GM23338 (cell line): Measurements from ENCODE around the gene TSHZ2. TPM values are rescaled to one million over a fixed set of nuclear protein-coding genes. Genes with fewer than 3 reads are reported as not detected.

ENCODE experiments used
- ATAC-seq: fragments of 200-7000 bp; cut with Tn5 transposase; 3 replicates; pipeline ENCODE4 v1.9.1; 2020
- DNase-seq: peaks from one replicate; pipeline ENCODE4 v3.0.0-alpha.2; 2015; ENCODE audit warnings: low spot score
- H2AFZ ChIP-seq: fragments of 200-600 bp; sonication (generic); 2 replicates; pipeline ENCODE4 v1.8.0; 2016; ENCODE audit warnings: antibody characterized with exemption, mild to moderate bottlenecking, moderate library complexity
- H3F3A ChIP-seq: fragments of 200-600 bp; sonication (generic); replicated peaks from 2 replicates; pipeline ENCODE4 v1.8.0; 2017; ENCODE audit warnings: antibody characterized with exemption, mixed run types, low read depth
- H3K27ac ChIP-seq: fragments of 200-600 bp; sonication (generic); 2 replicates; pipeline ENCODE4 v1.6.1; 2016; ENCODE audit warnings: low read depth
- H3K27me3 ChIP-seq: fragments of 200-600 bp; sonication (generic); 2 replicates; pipeline ENCODE4 v1.8.0; 2016; ENCODE audit warnings: mild to moderate bottlenecking, mixed run types, moderate library complexity; ENCODE audit not compliant: insufficient read depth
- H3K36me3 ChIP-seq: fragments of 200-600 bp; sonication (generic); 2 replicates; pipeline ENCODE4 v1.8.0; 2016; ENCODE audit warnings: mild to moderate bottlenecking; ENCODE audit not compliant: insufficient read depth
- H3K4me1 ChIP-seq: fragments of 200-600 bp; sonication (generic); 2 replicates; pipeline ENCODE4 v1.8.0; 2016; ENCODE audit warnings: mild to moderate bottlenecking, moderate library complexity; ENCODE audit not compliant: insufficient read depth
- H3K4me2 ChIP-seq: fragments of 200-600 bp; sonication (generic); 2 replicates; pipeline ENCODE4 v1.7.1; 2017; ENCODE audit warnings: mixed run types
- H3K4me3 ChIP-seq: fragments of 200-600 bp; sonication (generic); 2 replicates; pipeline ENCODE4 v1.6.1; 2016; ENCODE audit warnings: mixed run types
- H3K79me2 ChIP-seq: fragments of 200-600 bp; sonication (generic); replicated peaks from 2 replicates; pipeline ENCODE4 v1.8.0; 2017; ENCODE audit warnings: mild to moderate bottlenecking; ENCODE audit not compliant: insufficient read depth
- H3K9me2 ChIP-seq: fragments of 200-600 bp; sonication (generic); 2 replicates; pipeline ENCODE4 v1.8.0; 2017; ENCODE audit not compliant: insufficient read depth
- H4K20me1 ChIP-seq: fragments of 200-600 bp; sonication (generic); replicated peaks from 2 replicates; pipeline ENCODE4 v1.8.0; 2017; ENCODE audit warnings: mild to moderate bottlenecking; ENCODE audit not compliant: insufficient read depth
- H3K27ac Mint-ChIP-seq: 2 replicates; pipeline ENCODE4 v1.8.0; 2020; ENCODE audit warnings: inconsistent platforms, mild to moderate bottlenecking, moderate library complexity, mixed read lengths
- H3K27me3 Mint-ChIP-seq: 3 replicates; pipeline ENCODE4 v1.8.0; 2022; ENCODE audit warnings: low read depth, mild to moderate bottlenecking, moderate library complexity, mixed read lengths, inconsistent platforms; ENCODE audit not compliant: insufficient read depth, poor library complexity
- H3K36me3 Mint-ChIP-seq: 3 replicates; pipeline ENCODE4 v1.8.0; 2021; ENCODE audit warnings: low read depth, mild to moderate bottlenecking, inconsistent platforms, moderate library complexity, mixed read lengths
- H3K4me1 Mint-ChIP-seq: 3 replicates; pipeline ENCODE4 v1.8.0; 2020; ENCODE audit warnings: mild to moderate bottlenecking, inconsistent platforms, mixed read lengths
- H3K4me3 Mint-ChIP-seq: 3 replicates; pipeline ENCODE4 v1.8.0; 2021; ENCODE audit warnings: moderate library complexity, mild to moderate bottlenecking, inconsistent platforms, mixed read lengths
- H3K9me3 Mint-ChIP-seq: 3 replicates; pipeline ENCODE4 v1.8.0; 2020; ENCODE audit warnings: moderate library complexity, mild to moderate bottlenecking, inconsistent platforms, mixed read lengths
- CREB1 ChIP-seq: fragments of 250-450 bp; sonication (Bioruptor Pico); IDR thresholded peaks from 2 replicates; pipeline ENCODE4 v1.5.0; 2020; ENCODE audit warnings: low read depth, mild to moderate bottlenecking, moderate library complexity
- ETS1 ChIP-seq: IDR thresholded peaks from 2 replicates; pipeline ENCODE4 v1.6.1; 2016; ENCODE audit warnings: antibody characterized with exemption
- EZH2 ChIP-seq: fragments of 200-600 bp; sonication (generic); IDR thresholded peaks from one replicate; pipeline ENCODE4 v1.8.0; 2017; ENCODE audit warnings: antibody characterized with exemption, mild to moderate bottlenecking, low read depth; ENCODE audit not compliant: unreplicated experiment
- EZH2phosphoT487 ChIP-seq: fragments of 200-600 bp; sonication (generic); IDR thresholded peaks from one replicate; pipeline ENCODE4 v1.8.1; 2018; ENCODE audit warnings: antibody characterized with exemption; ENCODE audit not compliant: unreplicated experiment
- JUNB ChIP-seq: IDR thresholded peaks from one replicate; pipeline ENCODE4 v1.6.1; 2016; ENCODE audit warnings: antibody characterized with exemption; ENCODE audit not compliant: unreplicated experiment
- NANOG ChIP-seq: IDR thresholded peaks from 2 replicates; pipeline ENCODE4 v1.6.1; 2016; ENCODE audit warnings: antibody characterized with exemption, borderline replicate concordance
- POLR2AphosphoS5 ChIP-seq: IDR thresholded peaks from 2 replicates; pipeline ENCODE4 v1.6.1; 2016; ENCODE audit warnings: antibody characterized with exemption, low read depth
- STAT1 ChIP-seq: IDR thresholded peaks from one replicate; pipeline ENCODE4 v1.6.1; 2016; ENCODE audit warnings: antibody characterized with exemption; ENCODE audit not compliant: unreplicated experiment
- ZNF331 ChIP-seq: fragments of 250-450 bp; sonication (Bioruptor Pico); IDR thresholded peaks from 2 replicates; pipeline ENCODE4 v1.5.0; 2020; ENCODE audit warnings: low read depth, mild to moderate bottlenecking, moderate library complexity
- polyA plus RNA-seq: library from polyadenylated mRNA; unstranded; fragments of >200 nt; fragmentation: Nextera tagmentation; extraction: Ambion mirVana; gene quantifications from 2 replicates; pipeline ENCODE4 v1.2.1, GENCODE V29; 2016
- total RNA-seq: library from RNA; depleted of rRNA; stranded (reverse); fragments of >200 nt; shearing (Covaris generic); gene quantifications from 2 replicates; pipeline ENCODE4 v1.2.3, GENCODE V29; 2014
- TF ChIP-seq, protein P1 (sequence below): fragments of 250-450 bp; sonication (Bioruptor Pico); IDR thresholded peaks from 2 replicates; pipeline ENCODE4 v1.5.0; 2020; ENCODE audit warnings: mild to moderate bottlenecking, moderate library complexity
- TF ChIP-seq, protein P2 (sequence below): IDR thresholded peaks from one replicate; pipeline ENCODE4 v1.6.1; 2018; ENCODE audit warnings: antibody characterized with exemption; ENCODE audit not compliant: unreplicated experiment

The TSHZ2 gene
- total and polyA plus RNA-seq, 2 experiments from 2014 or later: 0.49 to 1.3 TPM

- Mint-ChIP-seq H3K4me3 (no peak overlapping the region), H3K27me3 (peaks cover 2% of the 10 kb centered on the region), H3K4me1 (peaks cover 9% of the 10 kb centered on the region), H3K27ac (no peak overlapping the region), H3K9me3 (no peaks in the 10 kb centered on the region), H3K36me3 (no peaks in the 10 kb centered on the region)
- Histone ChIP-seq H3K36me3 (no peaks in the 10 kb centered on the region), H3K27me3 (no peaks in the 10 kb centered on the region), H3K27ac (no peak overlapping the region), H3K4me2 (no peak overlapping the region), H2AFZ (no peak overlapping the region), H3K4me3 (no peak overlapping the region), H4K20me1 (no peaks in the 10 kb centered on the region), H3K79me2 (no peaks in the 10 kb centered on the region), H3F3A (no peaks in the 10 kb centered on the region), H3K4me1 (0 out of 2 replicates have a peak, but pooled peaks cover 5% of the 10 kb centered on the region), H3K9me2 (no peaks in the 10 kb centered on the region)
- DNase-seq (no peak), ATAC-seq (no peak)
- TF ChIP-seq POLR2AphosphoS5 (no peak), EZH2phosphoT487 (no peak), JUNB (no peak)
Observed at GRCh38 chr20:53179749-53180148, 207.6 kb downstream of the TSHZ2 start.

DNA sequence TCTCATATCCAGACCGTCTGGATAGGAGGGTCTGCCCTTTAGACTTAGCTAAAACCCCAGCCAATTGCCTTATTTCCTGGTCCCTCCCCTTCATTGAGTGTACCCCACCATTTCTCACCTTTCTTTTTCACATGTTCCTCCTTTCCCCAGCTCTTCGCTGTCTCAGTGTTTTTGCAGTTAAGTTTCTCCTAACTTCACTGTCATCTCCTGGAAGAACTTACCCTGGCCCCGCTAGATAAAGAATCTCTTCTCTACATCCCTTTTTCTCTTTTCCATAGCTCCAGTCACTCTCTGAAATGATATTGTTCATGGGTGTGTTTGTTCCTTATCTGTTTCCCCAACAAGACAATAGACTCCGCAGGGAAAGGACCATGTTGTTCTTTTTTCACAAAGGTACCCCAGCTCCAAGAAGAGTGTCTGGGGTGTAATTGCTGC lies 208.8 kb downstream of the TSHZ2 start:
- Histone ChIP-seq H3K4me2 (no peak overlapping the region), H3K4me1 (0 out of 2 replicates have a peak, but pooled peaks cover 1% of the 10 kb centered on the region), H3K9me2 (no peaks in the 10 kb centered on the region), H3K36me3 (no peaks in the 10 kb centered on the region), H3K27me3 (no peaks in the 10 kb centered on the region), H3F3A (no peaks in the 10 kb centered on the region), H3K27ac (no peak overlapping the region), H3K79me2 (no peaks in the 10 kb centered on the region), H4K20me1 (no peaks in the 10 kb centered on the region), H3K4me3 (no peak overlapping the region), H2AFZ (no peak overlapping the region)
- H3K4me1 Mint-ChIP-seq: peaks cover 5% of the 10 kb centered on the region
- H3K4me3 Mint-ChIP-seq: no peak overlapping the region
- no peak for ATAC-seq
- no peak for DNase-seq
- H3K27ac Mint-ChIP-seq: no peak overlapping the region; the same call in 1 of the 2 replicates
- no peaks in the 10 kb centered on the region for H3K36me3 Mint-ChIP-seq
- peaks cover 2% of the 10 kb centered on the region for H3K27me3 Mint-ChIP-seq
- no peaks in the 10 kb centered on the region for H3K9me3 Mint-ChIP-seq
- TF ChIP-seq, protein P1, sequence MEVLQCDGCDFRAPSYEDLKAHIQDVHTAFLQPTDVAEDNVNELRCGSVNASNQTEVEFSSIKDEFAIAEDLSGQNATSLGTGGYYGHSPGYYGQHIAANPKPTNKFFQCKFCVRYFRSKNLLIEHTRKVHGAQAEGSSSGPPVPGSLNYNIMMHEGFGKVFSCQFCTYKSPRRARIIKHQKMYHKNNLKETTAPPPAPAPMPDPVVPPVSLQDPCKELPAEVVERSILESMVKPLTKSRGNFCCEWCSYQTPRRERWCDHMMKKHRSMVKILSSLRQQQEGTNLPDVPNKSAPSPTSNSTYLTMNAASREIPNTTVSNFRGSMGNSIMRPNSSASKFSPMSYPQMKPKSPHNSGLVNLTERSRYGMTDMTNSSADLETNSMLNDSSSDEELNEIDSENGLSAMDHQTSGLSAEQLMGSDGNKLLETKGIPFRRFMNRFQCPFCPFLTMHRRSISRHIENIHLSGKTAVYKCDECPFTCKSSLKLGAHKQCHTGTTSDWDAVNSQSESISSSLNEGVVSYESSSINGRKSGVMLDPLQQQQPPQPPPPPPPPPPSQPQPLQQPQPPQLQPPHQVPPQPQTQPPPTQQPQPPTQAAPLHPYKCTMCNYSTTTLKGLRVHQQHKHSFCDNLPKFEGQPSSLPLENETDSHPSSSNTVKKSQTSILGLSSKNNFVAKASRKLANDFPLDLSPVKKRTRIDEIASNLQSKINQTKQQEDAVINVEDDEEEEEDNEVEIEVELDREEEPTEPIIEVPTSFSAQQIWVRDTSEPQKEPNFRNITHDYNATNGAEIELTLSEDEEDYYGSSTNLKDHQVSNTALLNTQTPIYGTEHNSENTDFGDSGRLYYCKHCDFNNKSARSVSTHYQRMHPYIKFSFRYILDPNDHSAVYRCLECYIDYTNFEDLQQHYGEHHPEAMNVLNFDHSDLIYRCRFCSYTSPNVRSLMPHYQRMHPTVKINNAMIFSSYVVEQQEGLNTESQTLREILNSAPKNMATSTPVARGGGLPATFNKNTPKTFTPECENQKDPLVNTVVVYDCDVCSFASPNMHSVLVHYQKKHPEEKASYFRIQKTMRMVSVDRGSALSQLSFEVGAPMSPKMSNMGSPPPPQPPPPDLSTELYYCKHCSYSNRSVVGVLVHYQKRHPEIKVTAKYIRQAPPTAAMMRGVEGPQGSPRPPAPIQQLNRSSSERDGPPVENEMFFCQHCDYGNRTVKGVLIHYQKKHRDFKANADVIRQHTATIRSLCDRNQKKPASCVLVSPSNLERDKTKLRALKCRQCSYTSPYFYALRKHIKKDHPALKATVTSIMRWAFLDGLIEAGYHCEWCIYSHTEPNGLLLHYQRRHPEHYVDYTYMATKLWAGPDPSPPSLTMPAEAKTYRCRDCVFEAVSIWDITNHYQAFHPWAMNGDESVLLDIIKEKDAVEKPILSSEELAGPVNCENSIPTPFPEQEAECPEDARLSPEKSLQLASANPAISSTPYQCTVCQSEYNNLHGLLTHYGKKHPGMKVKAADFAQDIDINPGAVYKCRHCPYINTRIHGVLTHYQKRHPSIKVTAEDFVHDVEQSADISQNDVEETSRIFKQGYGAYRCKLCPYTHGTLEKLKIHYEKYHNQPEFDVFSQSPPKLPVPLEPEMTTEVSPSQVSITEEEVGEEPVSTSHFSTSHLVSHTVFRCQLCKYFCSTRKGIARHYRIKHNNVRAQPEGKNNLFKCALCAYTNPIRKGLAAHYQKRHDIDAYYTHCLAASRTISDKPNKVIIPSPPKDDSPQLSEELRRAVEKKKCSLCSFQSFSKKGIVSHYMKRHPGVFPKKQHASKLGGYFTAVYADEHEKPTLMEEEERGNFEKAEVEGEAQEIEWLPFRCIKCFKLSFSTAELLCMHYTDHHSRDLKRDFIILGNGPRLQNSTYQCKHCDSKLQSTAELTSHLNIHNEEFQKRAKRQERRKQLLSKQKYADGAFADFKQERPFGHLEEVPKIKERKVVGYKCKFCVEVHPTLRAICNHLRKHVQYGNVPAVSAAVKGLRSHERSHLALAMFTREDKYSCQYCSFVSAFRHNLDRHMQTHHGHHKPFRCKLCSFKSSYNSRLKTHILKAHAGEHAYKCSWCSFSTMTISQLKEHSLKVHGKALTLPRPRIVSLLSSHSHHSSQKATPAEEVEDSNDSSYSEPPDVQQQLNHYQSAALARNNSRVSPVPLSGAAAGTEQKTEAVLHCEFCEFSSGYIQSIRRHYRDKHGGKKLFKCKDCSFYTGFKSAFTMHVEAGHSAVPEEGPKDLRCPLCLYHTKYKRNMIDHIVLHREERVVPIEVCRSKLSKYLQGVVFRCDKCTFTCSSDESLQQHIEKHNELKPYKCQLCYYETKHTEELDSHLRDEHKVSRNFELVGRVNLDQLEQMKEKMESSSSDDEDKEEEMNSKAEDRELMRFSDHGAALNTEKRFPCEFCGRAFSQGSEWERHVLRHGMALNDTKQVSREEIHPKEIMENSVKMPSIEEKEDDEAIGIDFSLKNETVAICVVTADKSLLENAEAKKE: no peak
- TF ChIP-seq EZH2phosphoT487 (no peak), NANOG (no peak), STAT1 (no peak), ETS1 (no peak), CREB1 (CRISPR knock-in tag) (no peak), JUNB (no peak), EZH2 (no peak), POLR2AphosphoS5 (no peak), ZNF331 (CRISPR knock-in tag) (no peak)
- TF ChIP-seq, protein P2, sequence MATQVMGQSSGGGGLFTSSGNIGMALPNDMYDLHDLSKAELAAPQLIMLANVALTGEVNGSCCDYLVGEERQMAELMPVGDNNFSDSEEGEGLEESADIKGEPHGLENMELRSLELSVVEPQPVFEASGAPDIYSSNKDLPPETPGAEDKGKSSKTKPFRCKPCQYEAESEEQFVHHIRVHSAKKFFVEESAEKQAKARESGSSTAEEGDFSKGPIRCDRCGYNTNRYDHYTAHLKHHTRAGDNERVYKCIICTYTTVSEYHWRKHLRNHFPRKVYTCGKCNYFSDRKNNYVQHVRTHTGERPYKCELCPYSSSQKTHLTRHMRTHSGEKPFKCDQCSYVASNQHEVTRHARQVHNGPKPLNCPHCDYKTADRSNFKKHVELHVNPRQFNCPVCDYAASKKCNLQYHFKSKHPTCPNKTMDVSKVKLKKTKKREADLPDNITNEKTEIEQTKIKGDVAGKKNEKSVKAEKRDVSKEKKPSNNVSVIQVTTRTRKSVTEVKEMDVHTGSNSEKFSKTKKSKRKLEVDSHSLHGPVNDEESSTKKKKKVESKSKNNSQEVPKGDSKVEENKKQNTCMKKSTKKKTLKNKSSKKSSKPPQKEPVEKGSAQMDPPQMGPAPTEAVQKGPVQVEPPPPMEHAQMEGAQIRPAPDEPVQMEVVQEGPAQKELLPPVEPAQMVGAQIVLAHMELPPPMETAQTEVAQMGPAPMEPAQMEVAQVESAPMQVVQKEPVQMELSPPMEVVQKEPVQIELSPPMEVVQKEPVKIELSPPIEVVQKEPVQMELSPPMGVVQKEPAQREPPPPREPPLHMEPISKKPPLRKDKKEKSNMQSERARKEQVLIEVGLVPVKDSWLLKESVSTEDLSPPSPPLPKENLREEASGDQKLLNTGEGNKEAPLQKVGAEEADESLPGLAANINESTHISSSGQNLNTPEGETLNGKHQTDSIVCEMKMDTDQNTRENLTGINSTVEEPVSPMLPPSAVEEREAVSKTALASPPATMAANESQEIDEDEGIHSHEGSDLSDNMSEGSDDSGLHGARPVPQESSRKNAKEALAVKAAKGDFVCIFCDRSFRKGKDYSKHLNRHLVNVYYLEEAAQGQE: no peak
